ENCODE results near the gene TREM2. TPM values are rescaled to one million over a fixed set of nuclear protein-coding genes. Genes with fewer than 3 reads are reported as not detected.

TREM2 gene
- total RNA-seq, 1 experiment from 2014 or later = not detected

DNA sequence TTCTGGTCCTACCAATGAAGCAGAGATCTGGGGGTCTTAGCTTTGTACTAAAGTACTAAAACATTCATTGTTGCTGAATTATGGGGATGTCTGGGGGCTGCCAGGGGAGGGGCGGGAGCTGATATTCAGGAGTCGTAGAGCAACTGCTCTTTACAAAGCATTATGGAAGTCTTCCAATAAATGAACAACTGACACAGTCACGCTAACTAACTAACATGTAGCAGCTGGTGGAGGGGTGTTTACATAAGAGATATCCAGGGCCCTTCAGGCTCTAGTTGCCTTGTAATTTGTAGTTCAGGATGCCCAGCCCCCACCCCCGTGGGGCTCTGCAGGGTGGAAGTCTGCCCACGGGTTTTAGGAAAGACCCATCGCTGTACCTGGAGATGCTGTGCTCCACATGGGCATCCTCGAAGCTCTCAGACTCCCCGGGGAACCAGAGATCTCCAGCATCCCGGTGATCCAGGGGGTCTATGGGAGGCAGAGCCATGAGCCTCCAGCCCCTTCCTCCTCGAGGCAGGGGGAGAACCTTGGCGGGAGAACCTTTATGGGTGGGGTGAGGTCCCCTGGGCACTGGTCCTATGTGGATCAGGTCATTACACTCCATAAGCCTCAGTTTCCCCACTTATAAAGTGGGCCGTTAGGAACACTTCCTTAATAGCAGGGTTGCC is 3.4 kb downstream of the TREM2 start:
- ATAC-seq (no peak), DNase-seq (no peak)
- Histone ChIP-seq H3K27me3 (ENCODE audit: low read length) (peaks cover 11% of the 10 kb centered on the region; the same call in 1 of the 2 replicates), H3K9ac (ENCODE audit: low read length) (no peak overlapping the region), H3K4me3 (ENCODE audit: low read length) (no peak overlapping the region), H3K79me2 (ENCODE audit: low read length) (no peaks in the 10 kb centered on the region), H4K20me1 (ENCODE audit: low read length) (no peaks in the 10 kb centered on the region), H3K27ac (ENCODE audit: low read length) (no peak overlapping the region), H3K36me3 (ENCODE audit: low read depth, low read length) (no peaks in the 10 kb centered on the region), H3F3A (ENCODE audit: low read length, unreplicated experiment) (no peaks in the 10 kb centered on the region), H3K4me1 (ENCODE audit: insufficient read depth, low read length) (no peaks in the 10 kb centered on the region), H3K9me2 (replicated peaks; ENCODE audit: low read length) (no peaks in the 10 kb centered on the region), H2AFZ (ENCODE audit: low read length) (no peak overlapping the region), H3K9me3 (ENCODE audit: low read length) (no peaks in the 10 kb centered on the region), H3K4me2 (ENCODE audit: low read length) (no peak overlapping the region)
- BruUV-seq (replicated peaks) = no TSS peak
- intact Hi-C loops (cut with micrococcal nuclease) = no loop called here
- CTCF ChIA-PET = no interaction called here
- TF ChIP-seq EZH2 (IDR thresholded peaks at IDR 0.05; ENCODE audit: low read length, unreplicated experiment) = no peak
- TF ChIP-seq, protein P1, sequence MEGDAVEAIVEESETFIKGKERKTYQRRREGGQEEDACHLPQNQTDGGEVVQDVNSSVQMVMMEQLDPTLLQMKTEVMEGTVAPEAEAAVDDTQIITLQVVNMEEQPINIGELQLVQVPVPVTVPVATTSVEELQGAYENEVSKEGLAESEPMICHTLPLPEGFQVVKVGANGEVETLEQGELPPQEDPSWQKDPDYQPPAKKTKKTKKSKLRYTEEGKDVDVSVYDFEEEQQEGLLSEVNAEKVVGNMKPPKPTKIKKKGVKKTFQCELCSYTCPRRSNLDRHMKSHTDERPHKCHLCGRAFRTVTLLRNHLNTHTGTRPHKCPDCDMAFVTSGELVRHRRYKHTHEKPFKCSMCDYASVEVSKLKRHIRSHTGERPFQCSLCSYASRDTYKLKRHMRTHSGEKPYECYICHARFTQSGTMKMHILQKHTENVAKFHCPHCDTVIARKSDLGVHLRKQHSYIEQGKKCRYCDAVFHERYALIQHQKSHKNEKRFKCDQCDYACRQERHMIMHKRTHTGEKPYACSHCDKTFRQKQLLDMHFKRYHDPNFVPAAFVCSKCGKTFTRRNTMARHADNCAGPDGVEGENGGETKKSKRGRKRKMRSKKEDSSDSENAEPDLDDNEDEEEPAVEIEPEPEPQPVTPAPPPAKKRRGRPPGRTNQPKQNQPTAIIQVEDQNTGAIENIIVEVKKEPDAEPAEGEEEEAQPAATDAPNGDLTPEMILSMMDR (conservative IDR thresholded peaks at IDR 0.05; ENCODE audit: low read depth, low read length) = no peak
- TF ChIP-seq EZH2phosphoT487 (IDR thresholded peaks at IDR 0.05; ENCODE audit: borderline replicate concordance, low read length) = no peak
- POLR2A ChIA-PET (ENCODE audit: unreplicated experiment) = interaction anchor here (0.6 kb wide), 1 partner anchor 8 kb away, joined by 4 read pairs; no protein-coding TSS in a partner anchor

DNA sequence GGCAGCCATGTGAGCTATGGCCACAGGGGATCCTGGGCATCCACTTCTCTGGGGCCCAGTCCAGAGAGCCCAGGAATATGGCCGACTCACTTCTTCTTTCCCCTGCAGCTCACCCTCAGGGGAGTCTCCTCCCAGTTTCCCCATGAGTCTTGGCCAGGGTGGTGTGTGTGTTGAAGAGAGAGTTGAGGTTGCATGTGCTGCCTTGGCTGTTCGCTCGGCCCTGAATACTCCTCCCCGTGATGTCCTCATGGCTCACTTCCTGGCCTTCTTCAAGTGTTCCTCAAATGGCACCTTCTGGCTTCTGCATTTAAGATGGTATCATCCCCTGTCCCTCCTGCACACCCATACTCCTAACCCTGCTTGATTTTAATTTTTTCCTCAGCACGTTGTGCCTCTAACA is 5.6 kb downstream of the TREM2 start:
- ChIA-PET POLR2A (ENCODE audit: unreplicated experiment) (no interaction called here), CTCF (interaction anchor here (0.6 kb wide), 1 partner anchor 550 kb away, joined by 3 read pairs; no protein-coding TSS in a partner anchor)
- Histone ChIP-seq H3K9ac (ENCODE audit: low read length) (no peak overlapping the region), H3K27ac (ENCODE audit: low read length) (no peak overlapping the region), H3K27me3 (ENCODE audit: low read length) (peaks cover 7% of the 10 kb centered on the region; the same call in 1 of the 2 replicates), H3F3A (ENCODE audit: low read length, unreplicated experiment) (no peaks in the 10 kb centered on the region), H3K9me3 (ENCODE audit: low read length) (no peaks in the 10 kb centered on the region), H3K4me1 (ENCODE audit: insufficient read depth, low read length) (no peaks in the 10 kb centered on the region), H3K9me2 (replicated peaks; ENCODE audit: low read length) (no peaks in the 10 kb centered on the region), H3K36me3 (ENCODE audit: low read depth, low read length) (no peaks in the 10 kb centered on the region), H3K4me3 (ENCODE audit: low read length) (no peak overlapping the region), H3K79me2 (ENCODE audit: low read length) (no peaks in the 10 kb centered on the region), H2AFZ (ENCODE audit: low read length) (no peak overlapping the region), H3K4me2 (ENCODE audit: low read length) (no peak overlapping the region), H4K20me1 (ENCODE audit: low read length) (no peaks in the 10 kb centered on the region)
- no peak for TF ChIP-seq EZH2phosphoT487 (IDR thresholded peaks at IDR 0.05; ENCODE audit: borderline replicate concordance, low read length)
- TF ChIP-seq, protein P1 (conservative IDR thresholded peaks at IDR 0.05; ENCODE audit: low read depth, low read length) = no peak
- no peak for TF ChIP-seq EZH2 (IDR thresholded peaks at IDR 0.05; ENCODE audit: low read length, unreplicated experiment)
- ATAC-seq (no peak), DNase-seq (no peak)
- intact Hi-C loops (cut with micrococcal nuclease) = no loop called here
- no TSS peak for BruUV-seq (replicated peaks)

DNA sequence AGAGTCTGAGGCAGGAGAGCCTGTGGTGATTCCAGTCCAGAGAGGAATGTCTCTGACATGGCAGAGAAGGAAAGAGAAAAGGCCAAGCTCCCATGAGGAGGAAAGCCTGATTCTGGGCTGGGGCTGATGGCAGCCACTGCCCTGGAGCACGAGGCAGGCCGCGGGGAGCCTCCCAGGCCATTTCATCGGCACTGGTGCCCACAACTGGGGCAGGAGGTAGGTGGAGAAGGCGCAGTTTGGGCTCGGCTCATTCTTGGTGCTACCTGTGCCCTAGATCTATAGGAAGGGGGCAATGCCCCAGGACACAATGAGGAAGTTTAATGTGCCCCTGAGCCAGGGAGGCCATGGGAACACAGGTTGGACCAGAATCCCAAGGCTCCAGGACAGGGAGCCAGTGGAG is 6.1 kb downstream of the TREM2 start:
- ChIA-PET CTCF (interaction anchor here (0.7 kb wide), 1 partner anchor 163 kb away, joined by 7 read pairs; no protein-coding TSS in a partner anchor), POLR2A (ENCODE audit: unreplicated experiment) (no interaction called here)
- H3K9ac ChIP-seq (ENCODE audit: low read length) = no peak overlapping the region
- H3K36me3 ChIP-seq (ENCODE audit: low read depth, low read length) = no peaks in the 10 kb centered on the region
- no peak overlapping the region for H2AFZ ChIP-seq (ENCODE audit: low read length)
- intact Hi-C loops (cut with micrococcal nuclease) = no loop called here
- ATAC-seq (no peak), DNase-seq (no peak)
- no peaks in the 10 kb centered on the region for H4K20me1 ChIP-seq (ENCODE audit: low read length)
- H3K27ac ChIP-seq (ENCODE audit: low read length) = no peak overlapping the region
- no peaks in the 10 kb centered on the region for H3K9me3 ChIP-seq (ENCODE audit: low read length)
- BruUV-seq (replicated peaks) = no TSS peak
- no peaks in the 10 kb centered on the region for H3K79me2 ChIP-seq (ENCODE audit: low read length)
- no peaks in the 10 kb centered on the region for H3F3A ChIP-seq (ENCODE audit: low read length, unreplicated experiment)
- peaks cover 5% of the 10 kb centered on the region; the same call in 1 of the 2 replicates for H3K27me3 ChIP-seq (ENCODE audit: low read length)
- H3K4me3 ChIP-seq (ENCODE audit: low read length) = no peak overlapping the region
- no peaks in the 10 kb centered on the region for H3K9me2 ChIP-seq (replicated peaks; ENCODE audit: low read length)
- H3K4me2 ChIP-seq (ENCODE audit: low read length) = no peak overlapping the region
- TF ChIP-seq EZH2 (IDR thresholded peaks at IDR 0.05; ENCODE audit: low read length, unreplicated experiment) = no peak
- TF ChIP-seq, protein P1 (conservative IDR thresholded peaks at IDR 0.05; ENCODE audit: low read depth, low read length) = no peak
- no peak for TF ChIP-seq EZH2phosphoT487 (IDR thresholded peaks at IDR 0.05; ENCODE audit: borderline replicate concordance, low read length)
- H3K4me1 ChIP-seq (ENCODE audit: insufficient read depth, low read length) = no peaks in the 10 kb centered on the region

Data from PC-3 (cell line).